RWPE1 (cell line): ENCODE measurements around the gene MS4A4A.

ENCODE experiments used
- CTCF ChIA-PET: fragments of 350-600 bp; sonication (Branson Sonifier 250); formaldehyde crosslinking; extraction: SDS; loops from one replicate; lab custom pipeline; 2021; lab: Yijun Ruan, JAX
- POLR2A ChIA-PET: fragments of 400-600 bp; formaldehyde crosslinking; extraction: SDS; loops from one replicate; lab custom pipeline; 2020; ENCODE audit warnings: antibody characterized with exemption; ENCODE audit not compliant: low non-redundant PET; lab: Yijun Ruan, JAX
- DNase-seq: peaks from one replicate; pipeline ENCODE4 v3.0.0; 2012; ENCODE audit warnings: low spot score
- H3K27ac ChIP-seq: fragments of 450-650 bp; 2 replicates; pipeline ENCODE4 v1.5.1; 2017
- CTCF ChIP-seq: fragments of 450-650 bp; conservative IDR thresholded peaks from 2 replicates; pipeline ENCODE4 v1.5.1; 2017; ENCODE audit warnings: low read depth, mild to moderate bottlenecking

MS4A4A gene

GRCh38 chr11:60280412-60280811 is at the start of gene MS4A4A:
TSS of gene MS4A4A (plus strand) at chr11:60280666. CDS start at chr11:60280676, 10 bp downstream.
- CTCF ChIA-PET, result interaction anchor here (0.5 to 0.6 kb wide), 3 partner anchors 51 to 330 kb away, joined by 3 read pairs; no protein-coding TSS in a partner anchor
- DNase-seq, result no peak
- POLR2A ChIA-PET, result no interaction called here
- no peak for TF ChIP-seq CTCF
- H3K27ac ChIP-seq, result no peak within 1 kb of the TSS

- ChIA-PET POLR2A (no interaction called here), CTCF (interaction anchor here (0.6 to 0.7 kb wide), 3 partner anchors 8 to 162 kb away, joined by 3 to 8 read pairs (median 3); no protein-coding TSS in a partner anchor)
- TF ChIP-seq CTCF, result no peak
- no peak overlapping the region for H3K27ac ChIP-seq
- no peak for DNase-seq
These were observed 49.8 kb upstream of the MS4A4A start for GRCh38 chr11:60230681-60231080.

- no peak overlapping the region for H3K27ac ChIP-seq
- DNase-seq, result no peak
- POLR2A ChIA-PET, result no interaction called here
- no peak for TF ChIP-seq CTCF
- CTCF ChIA-PET, result no interaction called here
These were observed 45.1 kb upstream of the MS4A4A start for GRCh38 chr11:60235321-60235720.

GRCh38 chr11:60240662-60241061 is 39.8 kb upstream of the MS4A4A start:
- ChIA-PET CTCF (no interaction called here), POLR2A (no interaction called here)

GRCh38 chr11:60241786-60242185 is 38.7 kb upstream of the MS4A4A start:
- ChIA-PET CTCF (no interaction called here), POLR2A (no interaction called here)
- DNase-seq, result no peak
- no peak for TF ChIP-seq CTCF
- no peak overlapping the region for H3K27ac ChIP-seq

More at GRCh38 chr11:60240662-60241061, 39.8 kb upstream of the MS4A4A start:
- no peak for TF ChIP-seq CTCF
- no peak for DNase-seq
- H3K27ac ChIP-seq, result no peak overlapping the region

- no peak within 1 kb of the TSS for H3K27ac ChIP-seq
- no peak for TF ChIP-seq CTCF
- ChIA-PET CTCF (no interaction called here), POLR2A (no interaction called here)
- no peak for DNase-seq
These were observed 37.7 kb upstream of the MS4A4A start, which contains the start of gene MS4A4E for GRCh38 chr11:60242740-60243239. TSS of gene MS4A4E (minus strand) at chr11:60243137. CDS start at chr11:60230055, 13,082 bp downstream.
